ENCODE data around the gene DAB2. TPM values are rescaled to one million over a fixed set of nuclear protein-coding genes. Genes with fewer than 3 reads are reported as not detected.

The DAB2 gene
- total RNA-seq, 1 donor from 2014 or later, result 63.6 TPM

DNA sequence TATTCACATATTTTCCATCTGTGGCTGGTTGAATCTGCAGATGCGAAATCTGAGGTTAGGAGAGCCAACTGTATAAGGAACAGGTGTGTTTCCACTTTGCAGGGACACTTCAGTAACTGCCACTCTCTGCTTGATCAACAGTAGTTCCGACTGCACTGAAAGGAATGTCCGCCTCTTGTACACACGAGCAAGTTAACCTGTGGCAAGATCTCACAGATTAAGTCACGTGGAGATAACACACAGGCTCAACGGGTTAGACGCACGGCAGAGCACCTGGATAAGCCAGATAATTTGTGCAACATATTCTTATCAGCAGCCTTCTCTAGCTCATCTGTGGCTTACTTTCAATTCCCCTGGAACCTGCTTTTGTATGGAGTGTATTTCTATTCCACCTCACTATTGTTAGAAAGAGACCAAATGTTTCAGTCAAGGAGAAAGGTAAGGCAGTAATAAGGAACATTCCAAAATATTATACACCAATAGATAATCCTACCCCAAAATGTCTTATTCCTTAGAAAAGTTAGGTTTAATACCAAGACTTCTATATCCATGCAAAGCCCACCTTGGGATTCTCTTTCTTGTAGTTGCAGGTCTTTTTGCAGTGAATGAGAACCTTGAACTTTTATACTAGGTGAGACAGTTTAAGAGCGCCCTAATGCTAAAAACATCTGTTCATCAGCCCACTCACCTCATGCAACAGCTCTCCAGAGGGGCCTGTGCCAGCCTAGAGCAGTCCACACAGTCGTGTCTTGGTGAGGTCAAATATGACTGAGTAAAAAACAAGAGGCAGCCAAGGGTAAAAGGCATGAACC lies 54.0 kb downstream of the DAB2 start:
- no peak for TF ChIP-seq CTCF (IDR thresholded peaks at IDR 0.05; ENCODE audit: unreplicated experiment)
- Mint-ChIP-seq H3K36me3 (peaks cover 29% of the 10 kb centered on the region), H3K4me3 (no peak overlapping the region), H3K27me3 (ENCODE audit: low read depth) (no peaks in the 10 kb centered on the region), H3K4me1 (peaks cover 8% of the 10 kb centered on the region), H3K27ac (peak overlapping the region; percentile 6), H3K9me3 (no peaks in the 10 kb centered on the region)
- DNase-seq (ENCODE audit: low spot score in 2 of 2, unreplicated experiment in 2 of 2), result no peak

DNA sequence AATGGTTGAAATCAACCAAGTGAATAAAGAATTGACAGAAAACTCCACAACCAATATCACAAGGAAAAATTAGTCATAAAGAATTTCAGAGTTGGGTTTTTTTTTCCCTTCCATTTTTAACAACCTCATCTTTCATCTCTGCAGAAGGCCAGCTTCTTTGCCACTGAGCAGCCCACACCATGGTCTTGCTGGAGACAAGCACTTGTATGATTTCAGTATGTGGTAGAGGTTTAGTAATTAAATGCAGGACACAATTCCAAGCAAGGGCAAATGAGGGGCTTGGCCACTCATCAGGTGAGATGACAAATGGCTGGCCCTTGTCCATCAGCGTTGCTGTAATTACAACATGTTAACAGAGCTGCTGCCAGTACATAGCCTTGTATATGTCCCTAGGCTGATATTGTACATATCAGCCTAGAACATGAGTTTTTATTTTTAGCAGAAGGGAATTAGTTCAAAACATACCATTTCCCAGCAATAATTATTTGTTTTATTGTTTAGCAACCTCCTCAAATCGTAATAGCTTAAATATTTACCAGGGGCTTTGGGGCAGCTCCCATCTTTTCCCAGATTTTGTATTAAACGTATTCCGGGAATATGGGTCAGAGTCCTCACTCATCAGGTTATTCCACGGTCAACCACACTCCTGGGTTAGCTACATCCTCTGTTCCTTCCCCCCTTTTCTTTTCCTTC lies 55.5 kb downstream of the DAB2 start:
- Mint-ChIP-seq H3K4me3 (no peak overlapping the region), H3K27ac (no peak overlapping the region), H3K27me3 (ENCODE audit: low read depth) (no peaks in the 10 kb centered on the region), H3K9me3 (no peaks in the 10 kb centered on the region), H3K36me3 (peaks cover 19% of the 10 kb centered on the region), H3K4me1 (peaks cover 8% of the 10 kb centered on the region)
- DNase-seq (ENCODE audit: low spot score in 2 of 2, unreplicated experiment in 2 of 2), result no peak
- no peak for TF ChIP-seq CTCF (IDR thresholded peaks at IDR 0.05; ENCODE audit: unreplicated experiment)

GRCh38 chr5:39368116-39368515 lies 56.7 kb downstream of the DAB2 start:
- no peak overlapping the region for H3K27ac Mint-ChIP-seq
- peaks cover 14% of the 10 kb centered on the region for H3K36me3 Mint-ChIP-seq

GRCh38 chr5:39367711-39368110 lies 57.1 kb downstream of the DAB2 start:
- H3K9me3 Mint-ChIP-seq, result no peaks in the 10 kb centered on the region
- H3K36me3 Mint-ChIP-seq, result peaks cover 12% of the 10 kb centered on the region
- no peak for DNase-seq (ENCODE audit: low spot score in 2 of 2, unreplicated experiment in 2 of 2)
- no peak for TF ChIP-seq CTCF (IDR thresholded peaks at IDR 0.05; ENCODE audit: unreplicated experiment)
- no peak overlapping the region for H3K27ac Mint-ChIP-seq
- no peak overlapping the region for H3K4me3 Mint-ChIP-seq
- H3K27me3 Mint-ChIP-seq (ENCODE audit: low read depth), result no peaks in the 10 kb centered on the region
- peaks cover 8% of the 10 kb centered on the region for H3K4me1 Mint-ChIP-seq

More at GRCh38 chr5:39368116-39368515, 56.7 kb downstream of the DAB2 start:
- no peak for TF ChIP-seq CTCF (IDR thresholded peaks at IDR 0.05; ENCODE audit: unreplicated experiment)
- Mint-ChIP-seq H3K4me3 (no peak overlapping the region), H3K9me3 (no peaks in the 10 kb centered on the region), H3K27me3 (ENCODE audit: low read depth) (no peaks in the 10 kb centered on the region), H3K4me1 (peaks cover 8% of the 10 kb centered on the region)
- no peak for DNase-seq (ENCODE audit: low spot score in 2 of 2, unreplicated experiment in 2 of 2)

GRCh38 chr5:39364367-39364766 lies 60.4 kb downstream of the DAB2 start, which contains the start of gene C9:
Gene C9 (minus strand): TSS chr5:39364495. CDS start chr5:39364464, 31 bp downstream.
- peaks cover 2% of the 10 kb centered on the region for H3K9me3 Mint-ChIP-seq
- no peak for DNase-seq (ENCODE audit: low spot score in 2 of 2, unreplicated experiment in 2 of 2)
- H3K27me3 Mint-ChIP-seq (ENCODE audit: low read depth), result no peaks in the 10 kb centered on the region
- no peak for TF ChIP-seq CTCF (IDR thresholded peaks at IDR 0.05; ENCODE audit: unreplicated experiment)
- no peaks in the 10 kb centered on the region for H3K4me1 Mint-ChIP-seq
- no peak within 1 kb of the TSS for H3K4me3 Mint-ChIP-seq
- H3K36me3 Mint-ChIP-seq, result no peaks in the 10 kb centered on the region
- H3K27ac Mint-ChIP-seq, result no peak within 1 kb of the TSS
